ENCODE data around the gene BAHD1. TPM values are rescaled to one million over a fixed set of nuclear protein-coding genes. Genes with fewer than 3 reads are reported as not detected.

Gene BAHD1
- total and polyA plus RNA-seq, 2 donors (not counting 1 experiment from before 2014, with no cell fraction given) = 15.0 to 34.7 TPM

DNA sequence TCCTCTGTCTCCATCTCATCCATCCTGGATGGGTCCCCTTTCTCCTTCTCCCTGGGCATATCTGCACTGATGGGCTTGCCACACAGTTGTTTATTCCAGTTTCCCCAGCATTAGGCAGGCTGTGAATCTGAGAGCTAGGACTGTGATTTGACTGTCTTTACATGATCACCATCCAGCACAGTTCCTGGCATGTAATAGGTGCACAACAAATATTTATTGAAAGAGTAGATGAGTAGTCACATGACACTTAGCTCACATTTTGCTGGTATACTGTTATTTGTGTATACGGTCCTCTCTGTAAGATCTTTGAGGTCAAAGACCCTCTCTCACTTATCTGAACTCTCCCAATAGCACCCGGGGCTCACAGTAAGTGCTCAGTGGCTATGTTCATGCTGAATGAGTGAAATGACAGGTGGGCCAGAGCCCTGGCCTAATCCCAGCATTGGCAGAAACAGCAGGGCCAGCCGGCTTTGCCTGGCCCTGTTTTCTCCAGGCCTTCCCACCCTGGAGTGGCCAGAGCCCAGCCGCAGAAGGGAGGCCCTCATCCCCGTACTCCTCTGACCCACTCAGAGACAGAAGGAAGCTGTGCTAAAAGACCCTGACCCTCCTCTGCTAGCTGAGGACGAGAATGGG, 16.2 kb upstream of the BAHD1 start:
- no peak for DNase-seq
- ChIA-PET POLR2A (no interaction called here), CTCF (interaction anchor here (1.0 to 11.6 kb wide), 5 partner anchors 10 to 145 kb away, joined by 3 to 308 read pairs (median 35); partner anchors contain the start of gene CCDC9B)
- H3K4me2 ChIP-seq (replicated peaks; ENCODE audit: low read depth, low read length, poor library complexity, severe bottlenecking) = no peak overlapping the region
- H3K9me3 ChIP-seq (ENCODE audit: control extremely low read depth in 1 of 3, control insufficient read depth in 2 of 3, insufficient read depth in 1 of 3, low read length in 2 of 3) = no peaks in the 10 kb centered on the region
- peaks cover 2% of the 10 kb centered on the region for H3K4me1 Mint-ChIP-seq
- intact Hi-C loops (cut with micrococcal nuclease) = loop anchor here (5.0 to 10.0 kb wide), 2 partner anchors 640 to 737 kb away; partner anchors contain the start of gene FSIP1
- H3K79me2 ChIP-seq (ENCODE audit: control insufficient read depth, insufficient read depth, low read length) = no peaks in the 10 kb centered on the region
- H3K27me3 Mint-ChIP-seq = no peaks in the 10 kb centered on the region
- H3K36me3 ChIP-seq (replicated peaks in 1 of 2; ENCODE audit: control extremely low read depth in 1 of 2, control insufficient read depth in 1 of 2, extremely low read depth in 1 of 2, insufficient read depth in 2 of 2, low read length in 1 of 2) = peaks cover 0 to 2% of the 10 kb centered on the region in 2 experiments
- no peak overlapping the region for H3K27ac ChIP-seq (ENCODE audit: low read length in 2 of 2)
- H3K4me1 ChIP-seq (ENCODE audit: control insufficient read depth in 2 of 2, insufficient read depth in 2 of 2, low read length in 2 of 2) = peaks cover 4 to 7% of the 10 kb centered on the region in 2 donors
- H3K9ac ChIP-seq (ENCODE audit: low read length) = no peak overlapping the region
- no peak overlapping the region for H3K27ac Mint-ChIP-seq
- H3K4me3 ChIP-seq (ENCODE audit: control extremely low read depth in 1 of 5, extremely low read depth in 1 of 5, insufficient read depth in 1 of 5, low read depth in 2 of 5, low read length in 4 of 5) = no peak overlapping the region
- no peak overlapping the region for H2AFZ ChIP-seq (ENCODE audit: insufficient read depth, low read depth, low read length, poor library complexity, severe bottlenecking)
- H3K9me3 Mint-ChIP-seq (ENCODE audit: insufficient read depth) = no peaks in the 10 kb centered on the region
- no peak for TF ChIP-seq EZH2 (IDR thresholded peaks at IDR 0.05; ENCODE audit: borderline replicate concordance, insufficient read depth, low read depth, low read length, poor library complexity, severe bottlenecking)
- TF ChIP-seq, protein P1, sequence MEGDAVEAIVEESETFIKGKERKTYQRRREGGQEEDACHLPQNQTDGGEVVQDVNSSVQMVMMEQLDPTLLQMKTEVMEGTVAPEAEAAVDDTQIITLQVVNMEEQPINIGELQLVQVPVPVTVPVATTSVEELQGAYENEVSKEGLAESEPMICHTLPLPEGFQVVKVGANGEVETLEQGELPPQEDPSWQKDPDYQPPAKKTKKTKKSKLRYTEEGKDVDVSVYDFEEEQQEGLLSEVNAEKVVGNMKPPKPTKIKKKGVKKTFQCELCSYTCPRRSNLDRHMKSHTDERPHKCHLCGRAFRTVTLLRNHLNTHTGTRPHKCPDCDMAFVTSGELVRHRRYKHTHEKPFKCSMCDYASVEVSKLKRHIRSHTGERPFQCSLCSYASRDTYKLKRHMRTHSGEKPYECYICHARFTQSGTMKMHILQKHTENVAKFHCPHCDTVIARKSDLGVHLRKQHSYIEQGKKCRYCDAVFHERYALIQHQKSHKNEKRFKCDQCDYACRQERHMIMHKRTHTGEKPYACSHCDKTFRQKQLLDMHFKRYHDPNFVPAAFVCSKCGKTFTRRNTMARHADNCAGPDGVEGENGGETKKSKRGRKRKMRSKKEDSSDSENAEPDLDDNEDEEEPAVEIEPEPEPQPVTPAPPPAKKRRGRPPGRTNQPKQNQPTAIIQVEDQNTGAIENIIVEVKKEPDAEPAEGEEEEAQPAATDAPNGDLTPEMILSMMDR (IDR thresholded peaks at IDR 0.05) = no peak
- no peak for ATAC-seq (ENCODE audit: low read depth)
- no peaks in the 10 kb centered on the region for H4K20me1 ChIP-seq (ENCODE audit: control insufficient read depth, insufficient read depth, low read length, poor library complexity, severe bottlenecking)
- no peak overlapping the region for H3K4me3 Mint-ChIP-seq
- no peaks in the 10 kb centered on the region for H3K27me3 ChIP-seq (replicated peaks in 1 of 4; ENCODE audit: control extremely low read depth in 1 of 4, control insufficient read depth in 3 of 4, insufficient read depth in 4 of 4, low read length in 3 of 4)
- 100% methylated on average over 3 of the region's 6 CpGs for WGBS (ENCODE audit: insufficient coverage)

DNA sequence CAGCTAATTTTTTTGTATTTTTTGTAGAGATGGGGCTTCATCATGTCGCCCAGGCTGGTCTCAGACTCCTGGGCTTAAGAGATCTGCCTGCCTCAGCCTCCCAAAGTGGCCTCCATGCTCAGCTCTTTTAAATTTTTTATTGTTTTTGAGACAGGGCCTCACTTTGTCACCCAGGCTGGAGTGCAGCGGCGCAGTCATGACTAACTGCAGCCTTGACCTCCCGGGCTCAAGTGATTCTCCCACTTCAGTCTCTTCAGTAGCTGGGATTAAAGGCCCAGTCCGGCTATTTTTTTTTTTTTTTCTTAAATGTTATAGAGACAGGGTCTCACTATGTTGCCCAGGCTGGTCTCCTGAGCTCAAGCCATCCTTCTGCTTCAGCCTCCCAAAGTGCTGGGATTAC, 15.1 kb upstream of the BAHD1 start:
- Histone ChIP-seq H3K4me1 (ENCODE audit: control insufficient read depth in 2 of 2, insufficient read depth in 2 of 2, low read length in 2 of 2) (peaks cover 4 to 7% of the 10 kb centered on the region in 2 donors), H3K79me2 (ENCODE audit: control insufficient read depth, insufficient read depth, low read length) (no peaks in the 10 kb centered on the region), H3K4me2 (replicated peaks; ENCODE audit: low read depth, low read length, poor library complexity, severe bottlenecking) (no peak overlapping the region), H2AFZ (ENCODE audit: insufficient read depth, low read depth, low read length, poor library complexity, severe bottlenecking) (no peak overlapping the region), H3K27ac (ENCODE audit: low read length in 2 of 2) (no peak overlapping the region), H3K36me3 (replicated peaks in 1 of 2; ENCODE audit: control extremely low read depth in 1 of 2, control insufficient read depth in 1 of 2, extremely low read depth in 1 of 2, insufficient read depth in 2 of 2, low read length in 1 of 2) (peaks cover 0 to 2% of the 10 kb centered on the region in 2 experiments), H3K4me3 (ENCODE audit: control extremely low read depth in 1 of 5, extremely low read depth in 1 of 5, insufficient read depth in 1 of 5, low read depth in 2 of 5, low read length in 4 of 5) (no peak overlapping the region), H3K9me3 (ENCODE audit: control extremely low read depth in 1 of 3, control insufficient read depth in 2 of 3, insufficient read depth in 1 of 3, low read length in 2 of 3) (no peaks in the 10 kb centered on the region), H4K20me1 (ENCODE audit: control insufficient read depth, insufficient read depth, low read length, poor library complexity, severe bottlenecking) (no peaks in the 10 kb centered on the region), H3K27me3 (replicated peaks in 1 of 4; ENCODE audit: control extremely low read depth in 1 of 4, control insufficient read depth in 3 of 4, insufficient read depth in 4 of 4, low read length in 3 of 4) (no peaks in the 10 kb centered on the region), H3K9ac (ENCODE audit: low read length) (no peak overlapping the region)
- ATAC-seq (ENCODE audit: low read depth) (no peak), DNase-seq (no peak)
- Mint-ChIP-seq H3K9me3 (ENCODE audit: insufficient read depth) (no peaks in the 10 kb centered on the region), H3K27me3 (no peaks in the 10 kb centered on the region), H3K4me1 (peaks cover 2% of the 10 kb centered on the region), H3K4me3 (no peak overlapping the region), H3K27ac (no peak overlapping the region)
- WGBS (ENCODE audit: insufficient coverage) = 100% methylated on average over 3 of the region's 5 CpGs
- ChIA-PET POLR2A (no interaction called here), CTCF (interaction anchor here (0.9 to 11.6 kb wide), 6 partner anchors 19 to 151 kb away, joined by 3 to 308 read pairs (median 4); partner anchors contain the start of gene CCDC9B)
- TF ChIP-seq EZH2 (IDR thresholded peaks at IDR 0.05; ENCODE audit: borderline replicate concordance, insufficient read depth, low read depth, low read length, poor library complexity, severe bottlenecking) = no peak
- TF ChIP-seq, protein P1 (IDR thresholded peaks at IDR 0.05) = no peak
- intact Hi-C loops (cut with micrococcal nuclease) = loop anchor here (10.0 kb wide), 1 partner anchor 641 kb away; the partner anchor contains the start of gene FSIP1

All from B cell (primary cell).